MCF 10A (cell line): ENCODE results near the gene UBE2E1. TPM values are rescaled to one million over a fixed set of nuclear protein-coding genes. Genes with fewer than 3 reads are reported as not detected.
"Not testable (repeated sequence)": the region's sequence is repeated elsewhere in the genome, so short reads cannot be mapped to it uniquely, and the experiment has no call there.

ENCODE experiments used
- BruUV-seq: library from RNA; stranded (reverse); fragments of 400-500 nt; replicated peaks from 2 replicates; lab custom pipeline; 2021; lab: Mats Ljungman, UMichigan
- CTCF ChIA-PET: fragments of 300-600 bp; sonication (Branson Sonifier 250); formaldehyde crosslinking; extraction: SDS; loops from one replicate; lab custom pipeline; 2021; ENCODE audit warnings: antibody characterized with exemption, inconsistent platforms; lab: Yijun Ruan, JAX
- POLR2A ChIA-PET: fragments of 300-600, 350-650 bp; sonication (Branson Sonifier 250); formaldehyde crosslinking; extraction: SDS; loops from one replicate; lab custom pipeline; 2020; ENCODE audit warnings: antibody characterized with exemption, inconsistent platforms; lab: Yijun Ruan, JAX
- DNase-seq: peaks from one replicate; pipeline ENCODE4 v3.0.0-alpha.2; 2018; ENCODE audit not compliant: unreplicated experiment
- H3K27ac Mint-ChIP-seq: one replicate; pipeline ENCODE4 v1.8.0; 2022; ENCODE audit warnings: mild to moderate bottlenecking, low read depth, mixed read lengths; ENCODE audit not compliant: unreplicated experiment
- H3K27me3 Mint-ChIP-seq: one replicate; pipeline ENCODE4 v1.8.0; 2022; ENCODE audit warnings: mixed read lengths; ENCODE audit not compliant: insufficient read depth, unreplicated experiment
- H3K36me3 Mint-ChIP-seq: one replicate; pipeline ENCODE4 v1.8.0; 2022; ENCODE audit warnings: mild to moderate bottlenecking, moderate library complexity, mixed read lengths; ENCODE audit not compliant: insufficient read depth, unreplicated experiment
- H3K4me1 Mint-ChIP-seq: one replicate; pipeline ENCODE4 v1.8.0; 2022; ENCODE audit warnings: mixed read lengths; ENCODE audit not compliant: insufficient read depth, unreplicated experiment
- H3K4me3 Mint-ChIP-seq: one replicate; pipeline ENCODE4 v1.8.0; 2022; ENCODE audit warnings: mild to moderate bottlenecking, moderate library complexity, mixed read lengths; ENCODE audit not compliant: unreplicated experiment
- H3K9me3 Mint-ChIP-seq: one replicate; pipeline ENCODE4 v1.8.0; 2022; ENCODE audit warnings: mixed read lengths; ENCODE audit not compliant: unreplicated experiment
- CTCF ChIP-seq: fragments of 200-600 bp; IDR thresholded peaks from one replicate; pipeline ENCODE4 v1.8.0; 2022; ENCODE audit warnings: antibody characterized with exemption, mild to moderate bottlenecking; ENCODE audit not compliant: unreplicated experiment
- intact Hi-C: fragments of 100-400 bp; cut with micrococcal nuclease; formaldehyde crosslinking; loops from 2 replicates; pipeline ENCODE4 v1.14.1; 2022
- total RNA-seq: library from RNA; stranded (reverse); gene quantifications from 2 replicates; pipeline ENCODE4 v1.2.3, GENCODE V29; 2022

UBE2E1 gene
- total RNA-seq, 1 experiment from 2014 or later, result 128 TPM

GRCh38 chr3:23916886-23917678 is 111.3 kb downstream of the UBE2E1 start, which contains the start of the genes NKIRAS1 and RPL15:
Gene NKIRAS1 (minus strand): TSS chr3:23916990. CDS start chr3:23910904, 6,086 bp downstream.
Gene RPL15 (plus strand): TSS chr3:23917132. CDS start chr3:23917860, 728 bp downstream.
- intact Hi-C loops, result loop anchor here (5.0 kb wide), 1 partner anchor 75 kb away; no protein-coding TSS in a partner anchor
- H3K27ac Mint-ChIP-seq, result peak within 1 kb of the TSS; percentile 76
- H3K4me1 Mint-ChIP-seq, result peaks cover 26% of the 10 kb centered on the region

GRCh38 chr3:23917679-23918303 is 112.0 kb downstream of the UBE2E1 start:
- Mint-ChIP-seq H3K36me3 (peaks cover 56% of the 10 kb centered on the region), H3K4me3 (peak overlapping the region; percentile 92), H3K4me1 (peaks cover 26% of the 10 kb centered on the region), H3K27ac (peak overlapping the region; percentile 76)
- not testable (repeated sequence) for H3K9me3 Mint-ChIP-seq, H3K27me3 Mint-ChIP-seq, BruUV-seq
- POLR2A ChIA-PET, result interaction anchor here (0.6 to 13.1 kb wide), 30 partner anchors 10 to 846 kb away, joined by 3 to 234 read pairs (median 5); partner anchors contain the start of gene NR1D2
- intact Hi-C loops, result loop anchor here (1.0 to 5.0 kb wide), 2 partner anchors 29 to 75 kb away; no protein-coding TSS in a partner anchor
- peak; percentile 52 for DNase-seq
- CTCF ChIA-PET, result interaction anchor here (0.5 to 1.1 kb wide), 4 partner anchors 9 to 673 kb away, joined by 3 to 4 read pairs (median 3); no protein-coding TSS in a partner anchor

More at GRCh38 chr3:23916886-23917678, 111.3 kb downstream of the UBE2E1 start, which contains the start of the genes NKIRAS1 and RPL15:
- no peaks in the 10 kb centered on the region for H3K9me3 Mint-ChIP-seq
- BruUV-seq, result TSS peak; percentile 29
- TF ChIP-seq CTCF, result peak; percentile 42
- DNase-seq, result peak; percentile 98
- POLR2A ChIA-PET, result interaction anchor here (0.6 to 13.1 kb wide), 63 partner anchors 8 to 1754 kb away, joined by 3 to 234 read pairs (median 4); partner anchors contain the start of genes NR1D2 and THRB
- CTCF ChIA-PET, result interaction anchor here (0.6 to 1.2 kb wide), 10 partner anchors 10 to 678 kb away, joined by 3 to 6 read pairs (median 4); no protein-coding TSS in a partner anchor
- H3K36me3 Mint-ChIP-seq, result peaks cover 53% of the 10 kb centered on the region
- H3K27me3 Mint-ChIP-seq, result no peaks in the 10 kb centered on the region
- H3K4me3 Mint-ChIP-seq, result peak within 1 kb of the TSS; percentile 92

- intact Hi-C loops, result loop anchor here (1.0 to 5.0 kb wide), 2 partner anchors 28 to 74 kb away; no protein-coding TSS in a partner anchor
- Mint-ChIP-seq H3K36me3 (peaks cover 56% of the 10 kb centered on the region), H3K27ac (peak overlapping the region; percentile 76), H3K4me3 (peak overlapping the region; percentile 92), H3K4me1 (peaks cover 26% of the 10 kb centered on the region)
- BruUV-seq, H3K27me3 Mint-ChIP-seq, H3K9me3 Mint-ChIP-seq, DNase-seq: not testable (repeated sequence)
- ChIA-PET CTCF (interaction anchor here (0.5 to 1.1 kb wide), 2 partner anchors 9 to 269 kb away, joined by 3 to 4 read pairs; no protein-coding TSS in a partner anchor), POLR2A (interaction anchor here (0.6 to 13.1 kb wide), 13 partner anchors 10 to 846 kb away, joined by 3 to 234 read pairs (median 18); partner anchors contain the start of gene NR1D2)
Observed at GRCh38 chr3:23918331-23918730, 112.6 kb downstream of the UBE2E1 start.

GRCh38 chr3:23919628-23920027 is 113.9 kb downstream of the UBE2E1 start:
- Mint-ChIP-seq H3K27me3 (no peaks in the 10 kb centered on the region), H3K9me3 (no peaks in the 10 kb centered on the region), H3K4me1 (peaks cover 18% of the 10 kb centered on the region), H3K4me3 (no peak overlapping the region), H3K27ac (no peak overlapping the region), H3K36me3 (peaks cover 56% of the 10 kb centered on the region)
- BruUV-seq, result no TSS peak
- CTCF ChIA-PET, result interaction anchor here (0.7 kb wide), 1 partner anchor 562 kb away, joined by 3 read pairs; no protein-coding TSS in a partner anchor
- TF ChIP-seq CTCF, result no peak
- intact Hi-C loops, result loop anchor here (5.0 kb wide), 1 partner anchor 73 kb away; no protein-coding TSS in a partner anchor
- POLR2A ChIA-PET, result interaction anchor here (0.6 to 13.1 kb wide), 5 partner anchors 8 to 75 kb away, joined by 3 to 234 read pairs (median 46); partner anchors contain the start of gene NR1D2
- DNase-seq, result no peak
